GM19397 (cell line): ENCODE data around the gene NIPAL1.

ENCODE experiments used
- ATAC-seq: cut with Tn5 transposase; IDR thresholded peaks from one replicate; pipeline ENCODE4 v1.9.1; 2021; ENCODE audit warnings: mild to moderate bottlenecking, moderate library complexity; ENCODE audit not compliant: unreplicated experiment

NIPAL1 gene

GRCh38 chr4:48025005-48025404 lies 8.4 kb downstream of the NIPAL1 start:
- no peak for ATAC-seq

GRCh38 chr4:48027653-48028052 lies 11.1 kb downstream of the NIPAL1 start:
- ATAC-seq: no peak

GRCh38 chr4:48028696-48029095 lies 12.1 kb downstream of the NIPAL1 start:
- peak; percentile 80 for ATAC-seq

- no peak for ATAC-seq
These were observed 13.9 kb downstream of the NIPAL1 start for GRCh38 chr4:48030470-48030869.

- no peak for ATAC-seq
These were observed 15.4 kb downstream of the NIPAL1 start for GRCh38 chr4:48031802-48032525.

- no peak for ATAC-seq
These were observed 16.1 kb downstream of the NIPAL1 start for GRCh38 chr4:48032721-48033120.

GRCh38 chr4:48033412-48033811 lies 16.8 kb downstream of the NIPAL1 start:
- no peak for ATAC-seq

GRCh38 chr4:48033825-48034413 lies 17.3 kb downstream of the NIPAL1 start:
- ATAC-seq: peak; percentile 40

- ATAC-seq: no peak
These were observed 19.4 kb downstream of the NIPAL1 start for GRCh38 chr4:48035952-48036351.

- ATAC-seq: no peak
These were observed 20.5 kb downstream of the NIPAL1 start for GRCh38 chr4:48037117-48037462.

GRCh38 chr4:48038666-48039065 lies 22.1 kb downstream of the NIPAL1 start:
- ATAC-seq: no peak

- no peak for ATAC-seq
These were observed 23.0 kb downstream of the NIPAL1 start for GRCh38 chr4:48039561-48039960.

GRCh38 chr4:48041535-48042137 lies 25.1 kb downstream of the NIPAL1 start:
- ATAC-seq: no peak

- ATAC-seq: no peak
These were observed 26.4 kb downstream of the NIPAL1 start for GRCh38 chr4:48042979-48043461.

- ATAC-seq: no peak
These were observed 26.9 kb downstream of the NIPAL1 start for GRCh38 chr4:48043504-48043903.

GRCh38 chr4:48044298-48044697 lies 27.7 kb downstream of the NIPAL1 start:
- ATAC-seq: no peak

- ATAC-seq: no peak
These were observed 29.5 kb downstream of the NIPAL1 start for GRCh38 chr4:48046059-48046458.

GRCh38 chr4:48047421-48047844 lies 30.9 kb downstream of the NIPAL1 start:
- peak; percentile 96 for ATAC-seq

GRCh38 chr4:48047896-48048295 lies 31.3 kb downstream of the NIPAL1 start:
- peak; percentile 9 for ATAC-seq

GRCh38 chr4:48049483-48049882 lies 32.9 kb downstream of the NIPAL1 start:
- ATAC-seq: no peak

- ATAC-seq: no peak
These were observed 34.5 kb downstream of the NIPAL1 start for GRCh38 chr4:48051078-48051477.
